ENCODE results near the gene ROR1.

Gene ROR1

DNA sequence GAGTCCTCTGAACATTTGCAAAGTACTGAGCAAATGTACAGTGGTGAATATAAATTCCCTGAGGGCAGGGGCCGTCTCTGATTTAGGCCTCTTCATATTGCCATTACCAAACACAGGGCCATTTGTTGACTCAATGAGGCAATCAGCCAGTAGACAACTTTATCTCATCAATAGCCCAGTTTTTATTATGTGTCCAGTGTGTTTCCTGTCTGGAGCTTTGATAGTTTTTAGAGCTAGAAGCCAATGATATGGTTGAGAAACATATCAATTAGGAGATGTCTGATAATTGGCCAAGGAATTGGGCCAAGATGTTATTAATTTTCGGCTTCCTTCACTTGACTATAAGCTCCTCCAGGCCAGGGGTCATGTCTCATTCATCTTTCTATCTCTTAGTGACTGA, 163.0 kb downstream of the ROR1 start:
- H3K4me3 ChIP-seq (ENCODE audit: low read depth in 1 of 2, low read length in 2 of 2): no peak overlapping the region
- no peaks in the 10 kb centered on the region for H3K9me3 ChIP-seq (ENCODE audit: control insufficient read depth in 1 of 2, low read length in 2 of 2)
- H3K9ac ChIP-seq (ENCODE audit: low read depth in 1 of 2, low read length in 2 of 2): no peak overlapping the region
- no peaks in the 10 kb centered on the region for H3K27me3 ChIP-seq (ENCODE audit: control insufficient read depth in 1 of 2, insufficient read depth in 2 of 2, low read length in 2 of 2)
- peaks cover 0 to 4% of the 10 kb centered on the region in 2 donors for H3K4me1 ChIP-seq (ENCODE audit: control insufficient read depth in 1 of 2, insufficient read depth in 2 of 2, low read length in 2 of 2)
- H3K27ac ChIP-seq (ENCODE audit: low read depth, low read length): no peak overlapping the region
- no peaks in the 10 kb centered on the region for H3K36me3 ChIP-seq (ENCODE audit: control insufficient read depth in 1 of 2, insufficient read depth in 2 of 2, low read length in 2 of 2)

GRCh38 chr1:63937461-63938022, 163.7 kb downstream of the ROR1 start:
- no peaks in the 10 kb centered on the region for H3K9me3 ChIP-seq (ENCODE audit: control insufficient read depth in 1 of 2, low read length in 2 of 2)
- H3K9ac ChIP-seq (ENCODE audit: low read depth in 1 of 2, low read length in 2 of 2): no peak overlapping the region
- H3K27me3 ChIP-seq (ENCODE audit: control insufficient read depth in 1 of 2, insufficient read depth in 2 of 2, low read length in 2 of 2): no peaks in the 10 kb centered on the region
- H3K36me3 ChIP-seq (ENCODE audit: control insufficient read depth in 1 of 2, insufficient read depth in 2 of 2, low read length in 2 of 2): no peaks in the 10 kb centered on the region
- peaks cover 0 to 4% of the 10 kb centered on the region in 2 donors for H3K4me1 ChIP-seq (ENCODE audit: control insufficient read depth in 1 of 2, insufficient read depth in 2 of 2, low read length in 2 of 2)
- H3K4me3 ChIP-seq (ENCODE audit: low read depth in 1 of 2, low read length in 2 of 2): no peak overlapping the region
- H3K27ac ChIP-seq (ENCODE audit: low read depth, low read length): no peak overlapping the region

GRCh38 chr1:63940440-63940839, 166.6 kb downstream of the ROR1 start:
- Histone ChIP-seq H3K9ac (ENCODE audit: low read depth in 1 of 2, low read length in 2 of 2) (no peak overlapping the region), H3K4me3 (ENCODE audit: low read depth in 1 of 2, low read length in 2 of 2) (no peak overlapping the region), H3K36me3 (ENCODE audit: control insufficient read depth in 1 of 2, insufficient read depth in 2 of 2, low read length in 2 of 2) (no peaks in the 10 kb centered on the region)

DNA sequence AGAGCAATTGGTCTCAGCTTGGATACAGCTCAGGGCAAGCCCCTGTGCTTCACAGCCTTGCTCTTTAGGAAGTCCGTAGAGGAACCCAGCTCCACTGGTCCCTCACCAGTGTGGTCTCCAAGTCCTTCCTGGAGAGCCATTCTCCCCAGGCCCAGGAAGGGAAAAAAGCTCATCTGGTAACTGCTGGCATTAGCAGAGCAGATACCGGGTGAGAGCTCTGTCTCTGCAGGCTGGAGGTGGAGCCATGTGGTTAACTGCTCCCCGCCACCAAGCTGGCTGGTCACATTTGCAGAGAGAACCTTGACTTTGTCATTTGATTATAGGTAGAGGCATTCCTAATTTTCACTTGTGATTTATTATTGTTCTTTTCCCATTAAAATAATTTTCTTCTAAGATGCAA, 169.6 kb downstream of the ROR1 start:
- Histone ChIP-seq H3K4me3 (ENCODE audit: low read depth in 1 of 2, low read length in 2 of 2) (no peak overlapping the region), H3K27ac (ENCODE audit: low read depth, low read length) (no peak overlapping the region), H3K9me3 (ENCODE audit: control insufficient read depth in 1 of 2, low read length in 2 of 2) (no peaks in the 10 kb centered on the region), H3K4me1 (ENCODE audit: control insufficient read depth in 1 of 2, insufficient read depth in 2 of 2, low read length in 2 of 2) (no peaks in the 10 kb centered on the region), H3K27me3 (ENCODE audit: control insufficient read depth in 1 of 2, insufficient read depth in 2 of 2, low read length in 2 of 2) (no peaks in the 10 kb centered on the region), H3K36me3 (ENCODE audit: control insufficient read depth in 1 of 2, insufficient read depth in 2 of 2, low read length in 2 of 2) (no peaks in the 10 kb centered on the region), H3K9ac (ENCODE audit: low read depth in 1 of 2, low read length in 2 of 2) (no peak overlapping the region)

More at GRCh38 chr1:63940440-63940839, 166.6 kb downstream of the ROR1 start:
- no peaks in the 10 kb centered on the region for H3K4me1 ChIP-seq (ENCODE audit: control insufficient read depth in 1 of 2, insufficient read depth in 2 of 2, low read length in 2 of 2)
- no peaks in the 10 kb centered on the region for H3K9me3 ChIP-seq (ENCODE audit: control insufficient read depth in 1 of 2, low read length in 2 of 2)
- no peaks in the 10 kb centered on the region for H3K27me3 ChIP-seq (ENCODE audit: control insufficient read depth in 1 of 2, insufficient read depth in 2 of 2, low read length in 2 of 2)
- H3K27ac ChIP-seq (ENCODE audit: low read depth, low read length): no peak overlapping the region

- H3K9me3 ChIP-seq (ENCODE audit: control insufficient read depth in 1 of 2, low read length in 2 of 2): no peaks in the 10 kb centered on the region
- H3K4me3 ChIP-seq (ENCODE audit: low read depth in 1 of 2, low read length in 2 of 2): no peak overlapping the region
- no peaks in the 10 kb centered on the region for H3K27me3 ChIP-seq (ENCODE audit: control insufficient read depth in 1 of 2, insufficient read depth in 2 of 2, low read length in 2 of 2)
- H3K9ac ChIP-seq (ENCODE audit: low read depth in 1 of 2, low read length in 2 of 2): no peak overlapping the region
- no peaks in the 10 kb centered on the region for H3K36me3 ChIP-seq (ENCODE audit: control insufficient read depth in 1 of 2, insufficient read depth in 2 of 2, low read length in 2 of 2)
- H3K27ac ChIP-seq (ENCODE audit: low read depth, low read length): no peak overlapping the region
- H3K4me1 ChIP-seq (ENCODE audit: control insufficient read depth in 1 of 2, insufficient read depth in 2 of 2, low read length in 2 of 2): no peaks in the 10 kb centered on the region
Observed at GRCh38 chr1:63945943-63946342, 172.1 kb downstream of the ROR1 start.

- no peaks in the 10 kb centered on the region for H3K9me3 ChIP-seq (ENCODE audit: control insufficient read depth in 1 of 2, low read length in 2 of 2)
- H3K36me3 ChIP-seq (ENCODE audit: control insufficient read depth in 1 of 2, insufficient read depth in 2 of 2, low read length in 2 of 2): no peaks in the 10 kb centered on the region
- H3K4me3 ChIP-seq (ENCODE audit: low read depth in 1 of 2, low read length in 2 of 2): no peak overlapping the region
- no peak overlapping the region for H3K9ac ChIP-seq (ENCODE audit: low read depth in 1 of 2, low read length in 2 of 2)
- no peak overlapping the region for H3K27ac ChIP-seq (ENCODE audit: low read depth, low read length)
- H3K27me3 ChIP-seq (ENCODE audit: control insufficient read depth in 1 of 2, insufficient read depth in 2 of 2, low read length in 2 of 2): no peaks in the 10 kb centered on the region
- no peaks in the 10 kb centered on the region for H3K4me1 ChIP-seq (ENCODE audit: control insufficient read depth in 1 of 2, insufficient read depth in 2 of 2, low read length in 2 of 2)
Observed at GRCh38 chr1:63946866-63947491, 173.2 kb downstream of the ROR1 start.

- Histone ChIP-seq H3K4me1 (ENCODE audit: control insufficient read depth in 1 of 2, insufficient read depth in 2 of 2, low read length in 2 of 2) (no peaks in the 10 kb centered on the region), H3K27ac (ENCODE audit: low read depth, low read length) (no peak overlapping the region), H3K4me3 (ENCODE audit: low read depth in 1 of 2, low read length in 2 of 2) (no peak overlapping the region), H3K9ac (ENCODE audit: low read depth in 1 of 2, low read length in 2 of 2) (no peak overlapping the region), H3K36me3 (ENCODE audit: control insufficient read depth in 1 of 2, insufficient read depth in 2 of 2, low read length in 2 of 2) (no peaks in the 10 kb centered on the region), H3K9me3 (ENCODE audit: control insufficient read depth in 1 of 2, low read length in 2 of 2) (no peaks in the 10 kb centered on the region), H3K27me3 (ENCODE audit: control insufficient read depth in 1 of 2, insufficient read depth in 2 of 2, low read length in 2 of 2) (no peaks in the 10 kb centered on the region)
Observed at GRCh38 chr1:63947904-63948303, 174.1 kb downstream of the ROR1 start.

GRCh38 chr1:63950023-63950422, 176.2 kb downstream of the ROR1 start:
- Histone ChIP-seq H3K36me3 (ENCODE audit: control insufficient read depth in 1 of 2, insufficient read depth in 2 of 2, low read length in 2 of 2) (no peaks in the 10 kb centered on the region), H3K27ac (ENCODE audit: low read depth, low read length) (no peak overlapping the region), H3K27me3 (ENCODE audit: control insufficient read depth in 1 of 2, insufficient read depth in 2 of 2, low read length in 2 of 2) (no peaks in the 10 kb centered on the region), H3K9me3 (ENCODE audit: control insufficient read depth in 1 of 2, low read length in 2 of 2) (peaks cover 8 to 13% of the 10 kb centered on the region in 2 donors), H3K4me1 (ENCODE audit: control insufficient read depth in 1 of 2, insufficient read depth in 2 of 2, low read length in 2 of 2) (no peaks in the 10 kb centered on the region), H3K9ac (ENCODE audit: low read depth in 1 of 2, low read length in 2 of 2) (no peak overlapping the region), H3K4me3 (ENCODE audit: low read depth in 1 of 2, low read length in 2 of 2) (no peak overlapping the region)

DNA sequence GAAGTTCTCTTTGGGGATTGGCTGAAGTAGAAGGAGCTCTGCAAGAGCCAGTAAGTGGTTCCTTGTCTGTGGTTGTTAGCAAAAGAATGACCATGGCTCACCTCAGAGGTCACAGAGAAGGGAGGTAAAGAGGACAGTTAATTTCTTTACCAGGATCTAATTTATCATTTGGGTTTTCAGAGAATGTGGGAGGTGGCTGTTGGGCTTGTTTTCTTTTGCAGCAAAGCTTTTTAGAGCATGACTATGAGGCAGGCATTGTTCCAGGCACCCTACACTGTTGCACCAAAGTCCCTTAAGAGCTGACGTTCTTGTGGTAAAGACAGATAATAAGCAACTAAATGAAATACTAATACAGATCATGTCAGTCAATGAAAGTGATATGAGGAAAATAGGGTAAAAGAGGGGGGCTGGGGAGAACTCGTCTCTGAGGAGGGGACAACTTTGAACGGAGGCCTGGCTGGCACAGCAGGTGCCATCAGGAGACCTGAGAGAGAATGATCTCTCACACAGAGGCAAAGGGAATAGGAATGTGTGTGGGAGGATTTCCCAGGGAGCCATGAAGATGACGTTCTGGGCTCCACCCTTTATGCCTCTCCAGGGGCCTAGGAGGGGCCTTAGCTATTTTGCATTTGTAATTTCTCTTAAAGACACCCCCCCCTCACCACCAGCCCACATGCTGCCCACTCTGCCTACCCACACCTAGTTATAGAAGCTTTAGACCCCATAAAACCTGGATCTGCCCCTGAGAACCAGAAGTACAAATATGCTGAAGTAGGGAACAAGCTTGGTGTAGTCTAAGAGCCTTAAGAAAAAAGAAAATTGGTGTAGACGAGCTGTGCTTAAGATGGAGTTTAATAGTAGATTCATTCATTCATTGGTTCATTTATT, 177.5 kb downstream of the ROR1 start:
- H3K4me3 ChIP-seq (ENCODE audit: low read depth in 1 of 2, low read length in 2 of 2): no peak overlapping the region
- H3K27me3 ChIP-seq (ENCODE audit: control insufficient read depth in 1 of 2, insufficient read depth in 2 of 2, low read length in 2 of 2): no peaks in the 10 kb centered on the region
- no peaks in the 10 kb centered on the region for H3K36me3 ChIP-seq (ENCODE audit: control insufficient read depth in 1 of 2, insufficient read depth in 2 of 2, low read length in 2 of 2)
- no peaks in the 10 kb centered on the region for H3K4me1 ChIP-seq (ENCODE audit: control insufficient read depth in 1 of 2, insufficient read depth in 2 of 2, low read length in 2 of 2)
- peaks cover 8 to 13% of the 10 kb centered on the region in 2 donors for H3K9me3 ChIP-seq (ENCODE audit: control insufficient read depth in 1 of 2, low read length in 2 of 2)
- no peak overlapping the region for H3K27ac ChIP-seq (ENCODE audit: low read depth, low read length)
- H3K9ac ChIP-seq (ENCODE audit: low read depth in 1 of 2, low read length in 2 of 2): no peak overlapping the region

- peaks cover 13 to 18% of the 10 kb centered on the region in 2 donors for H3K9me3 ChIP-seq (ENCODE audit: control insufficient read depth in 1 of 2, low read length in 2 of 2)
- no peaks in the 10 kb centered on the region for H3K27me3 ChIP-seq (ENCODE audit: control insufficient read depth in 1 of 2, insufficient read depth in 2 of 2, low read length in 2 of 2)
- H3K27ac ChIP-seq (ENCODE audit: low read depth, low read length): no peak overlapping the region
- H3K9ac ChIP-seq (ENCODE audit: low read depth in 1 of 2, low read length in 2 of 2): no peak overlapping the region
- H3K36me3 ChIP-seq (ENCODE audit: control insufficient read depth in 1 of 2, insufficient read depth in 2 of 2, low read length in 2 of 2): no peaks in the 10 kb centered on the region
- no peak overlapping the region for H3K4me3 ChIP-seq (ENCODE audit: low read depth in 1 of 2, low read length in 2 of 2)
- H3K4me1 ChIP-seq (ENCODE audit: control insufficient read depth in 1 of 2, insufficient read depth in 2 of 2, low read length in 2 of 2): no peaks in the 10 kb centered on the region
Observed at GRCh38 chr1:63954187-63954586, 180.4 kb downstream of the ROR1 start.
